PC-3 (cell line): ENCODE data around the gene BACE2. TPM values are rescaled to one million over a fixed set of nuclear protein-coding genes. Genes with fewer than 3 reads are reported as not detected.

Experiments
- ATAC-seq: fragments of 200-7000 bp; cut with Tn5 transposase; 2 replicates; pipeline ENCODE4 v1.9.1; 2020; ENCODE audit warnings: mild to moderate bottlenecking, moderate library complexity
- BruUV-seq: library from RNA; stranded (reverse); fragments of 400-500 nt; replicated peaks from 2 replicates; lab custom pipeline; 2021; lab: Mats Ljungman, UMichigan
- CTCF ChIA-PET: fragments of 300-600 bp; sonication (Branson Sonifier 250); formaldehyde crosslinking; loops from one replicate; lab custom pipeline; 2022; ENCODE audit warnings: antibody characterized with exemption; lab: Charles Lee
- POLR2A ChIA-PET: fragments of 300-600 bp; sonication (Branson Sonifier 250); formaldehyde crosslinking; loops from one replicate; lab custom pipeline; 2022; ENCODE audit warnings: antibody characterized with exemption; ENCODE audit not compliant: unreplicated experiment; lab: Charles Lee
- DNase-seq: peaks from one replicate; pipeline ENCODE4 v3.0.0-alpha.2; 2015
- H2AFZ ChIP-seq: fragments of 300-600 bp; sonication (generic); 2 replicates; pipeline ENCODE4 v1.6.0; 2016; ENCODE audit warnings: antibody characterized with exemption, low read length
- H3F3A ChIP-seq: fragments of 300-600 bp; sonication (generic); one replicate; pipeline ENCODE4 v1.6.0; 2017; ENCODE audit warnings: antibody characterized with exemption, low read length, control low read depth, mild to moderate bottlenecking; ENCODE audit not compliant: unreplicated experiment
- H3K27ac ChIP-seq: fragments of 300-600 bp; sonication (generic); 2 replicates; pipeline ENCODE4 v1.5.1; 2016; ENCODE audit warnings: mild to moderate bottlenecking, low read length
- H3K27me3 ChIP-seq: fragments of 300-600 bp; sonication (generic); 2 replicates; pipeline ENCODE4 v1.6.1; 2016; ENCODE audit warnings: low read length, mixed read lengths
- H3K36me3 ChIP-seq: fragments of 300-600 bp; sonication (generic); 2 replicates; pipeline ENCODE4 v1.6.1; 2016; ENCODE audit warnings: low read depth, mixed run types, low read length, mixed read lengths
- H3K4me1 ChIP-seq: fragments of 300-600 bp; sonication (generic); 2 replicates; pipeline ENCODE4 v1.5.1; 2016; ENCODE audit warnings: low read length; ENCODE audit not compliant: insufficient read depth
- H3K4me2 ChIP-seq: fragments of 300-600 bp; sonication (generic); 2 replicates; pipeline ENCODE4 v1.6.0; 2016; ENCODE audit warnings: low read length
- H3K4me3 ChIP-seq: fragments of 300-600 bp; sonication (generic); 2 replicates; pipeline ENCODE4 v1.5.1; 2016; ENCODE audit warnings: mild to moderate bottlenecking, low read length, mixed read lengths
- H3K79me2 ChIP-seq: fragments of 300-600 bp; sonication (generic); 2 replicates; pipeline ENCODE4 v1.6.1; 2017; ENCODE audit warnings: low read length, mixed read lengths
- H3K9ac ChIP-seq: fragments of 300-600 bp; sonication (generic); 2 replicates; pipeline ENCODE4 v1.6.0; 2016; ENCODE audit warnings: mild to moderate bottlenecking, low read length
- H3K9me2 ChIP-seq: fragments of 300-600 bp; sonication (generic); replicated peaks from 2 replicates; pipeline ENCODE4 v1.6.1; 2016; ENCODE audit warnings: mixed run types, low read length, mixed read lengths
- H3K9me3 ChIP-seq: fragments of 300-600 bp; sonication (generic); 2 replicates; pipeline ENCODE4 v1.6.1; 2016; ENCODE audit warnings: low read length, mixed read lengths
- H4K20me1 ChIP-seq: fragments of 300-600 bp; sonication (generic); 2 replicates; pipeline ENCODE4 v1.6.1; 2016; ENCODE audit warnings: low read length, mixed read lengths
- EZH2 ChIP-seq: fragments of 300-600 bp; sonication (generic); IDR thresholded peaks from one replicate; pipeline ENCODE4 v1.6.1; 2017; ENCODE audit warnings: antibody characterized with exemption, mild to moderate bottlenecking, low read length; ENCODE audit not compliant: unreplicated experiment
- EZH2phosphoT487 ChIP-seq: fragments of 300-600 bp; sonication (generic); IDR thresholded peaks from 2 replicates; pipeline ENCODE4 v1.6.1; 2018; ENCODE audit warnings: mild to moderate bottlenecking, antibody characterized with exemption, low read length, borderline replicate concordance
- intact Hi-C: fragments of 100-400 bp; cut with micrococcal nuclease; formaldehyde crosslinking; loops from 2 replicates; pipeline ENCODE4 v1.9.0; 2023
- total RNA-seq: library from RNA; depleted of rRNA; stranded (reverse); fragments of >200 nt; gene quantifications from 2 replicates; pipeline ENCODE4 v1.2.3, GENCODE V29; 2014
- TF ChIP-seq, protein P1 (sequence below): fragments of 300-600 bp; sonication (generic); conservative IDR thresholded peaks from 2 replicates; pipeline ENCODE4 v1.5.1; 2017; ENCODE audit warnings: antibody characterized with exemption, low read depth, mild to moderate bottlenecking, low read length

Gene BACE2
- total RNA-seq, 1 experiment from 2014 or later, result 89.2 TPM

DNA sequence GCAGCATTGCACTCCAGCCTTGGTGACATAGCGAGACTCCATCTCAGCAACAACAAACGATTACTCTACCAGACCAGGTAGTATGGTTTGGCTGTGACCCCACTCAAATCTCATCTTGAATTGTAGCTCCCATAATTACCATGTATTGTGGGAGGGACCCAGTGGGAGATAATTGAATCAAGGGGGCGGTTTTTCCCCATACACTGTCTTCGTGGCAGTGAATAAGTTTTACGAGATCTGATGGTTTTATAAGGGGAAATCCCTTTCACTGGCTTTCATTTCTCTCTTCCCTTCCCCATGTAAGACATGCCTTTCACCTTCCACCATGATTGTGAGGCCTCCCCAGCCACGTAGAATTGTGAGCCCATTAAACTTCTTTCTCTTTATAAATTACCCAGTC is 66.0 kb downstream of the BACE2 start:
- Histone ChIP-seq H3K79me2 (no peaks in the 10 kb centered on the region), H3K36me3 (peaks cover 10% of the 10 kb centered on the region), H3K9ac (no peak overlapping the region), H3K4me3 (no peak overlapping the region), H3K4me1 (no peaks in the 10 kb centered on the region), H4K20me1 (no peaks in the 10 kb centered on the region), H2AFZ (no peak overlapping the region), H3K27ac (no peak overlapping the region), H3K9me2 (no peaks in the 10 kb centered on the region), H3F3A (no peaks in the 10 kb centered on the region), H3K9me3 (no peaks in the 10 kb centered on the region), H3K27me3 (no peaks in the 10 kb centered on the region), H3K4me2 (no peak overlapping the region)
- CTCF ChIA-PET, result no interaction called here
- no peak for ATAC-seq
- POLR2A ChIA-PET, result no interaction called here
- TF ChIP-seq EZH2 (no peak), EZH2phosphoT487 (no peak)
- TF ChIP-seq, protein P1, sequence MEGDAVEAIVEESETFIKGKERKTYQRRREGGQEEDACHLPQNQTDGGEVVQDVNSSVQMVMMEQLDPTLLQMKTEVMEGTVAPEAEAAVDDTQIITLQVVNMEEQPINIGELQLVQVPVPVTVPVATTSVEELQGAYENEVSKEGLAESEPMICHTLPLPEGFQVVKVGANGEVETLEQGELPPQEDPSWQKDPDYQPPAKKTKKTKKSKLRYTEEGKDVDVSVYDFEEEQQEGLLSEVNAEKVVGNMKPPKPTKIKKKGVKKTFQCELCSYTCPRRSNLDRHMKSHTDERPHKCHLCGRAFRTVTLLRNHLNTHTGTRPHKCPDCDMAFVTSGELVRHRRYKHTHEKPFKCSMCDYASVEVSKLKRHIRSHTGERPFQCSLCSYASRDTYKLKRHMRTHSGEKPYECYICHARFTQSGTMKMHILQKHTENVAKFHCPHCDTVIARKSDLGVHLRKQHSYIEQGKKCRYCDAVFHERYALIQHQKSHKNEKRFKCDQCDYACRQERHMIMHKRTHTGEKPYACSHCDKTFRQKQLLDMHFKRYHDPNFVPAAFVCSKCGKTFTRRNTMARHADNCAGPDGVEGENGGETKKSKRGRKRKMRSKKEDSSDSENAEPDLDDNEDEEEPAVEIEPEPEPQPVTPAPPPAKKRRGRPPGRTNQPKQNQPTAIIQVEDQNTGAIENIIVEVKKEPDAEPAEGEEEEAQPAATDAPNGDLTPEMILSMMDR, result no peak
- DNase-seq, result no peak
- intact Hi-C loops, result no loop called here
- no TSS peak for BruUV-seq

DNA sequence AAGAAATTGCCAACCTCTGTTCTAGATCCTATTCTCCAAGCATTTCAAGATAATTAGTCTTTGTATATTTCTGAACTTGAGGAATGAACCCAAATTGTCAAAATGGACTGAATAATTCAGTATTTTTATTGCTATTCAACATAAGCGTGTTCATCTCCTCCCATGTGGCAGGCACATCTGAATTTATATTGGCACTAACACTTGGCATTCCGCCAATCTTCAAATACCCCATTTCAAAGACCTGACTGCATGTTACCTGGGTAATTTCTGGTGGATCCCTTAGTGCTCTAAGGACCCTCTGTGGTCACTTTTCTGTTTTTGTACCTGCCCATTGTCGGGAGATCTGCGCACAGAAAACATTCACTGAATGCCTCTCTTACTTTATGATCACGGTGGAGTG is 66.6 kb downstream of the BACE2 start:
- Histone ChIP-seq H3K4me1 (no peaks in the 10 kb centered on the region), H3K4me3 (no peak overlapping the region), H4K20me1 (no peaks in the 10 kb centered on the region), H3K9ac (no peak overlapping the region), H3K9me2 (no peaks in the 10 kb centered on the region), H3K27ac (no peak overlapping the region), H3K4me2 (no peak overlapping the region), H2AFZ (no peak overlapping the region), H3K27me3 (no peaks in the 10 kb centered on the region), H3F3A (no peaks in the 10 kb centered on the region), H3K9me3 (no peaks in the 10 kb centered on the region), H3K79me2 (no peaks in the 10 kb centered on the region), H3K36me3 (peaks cover 10% of the 10 kb centered on the region)
- no peak for DNase-seq
- intact Hi-C loops, result no loop called here
- CTCF ChIA-PET, result no interaction called here
- no peak for ATAC-seq
- TF ChIP-seq EZH2phosphoT487, result no peak
- TF ChIP-seq, protein P1, result no peak
- TF ChIP-seq EZH2, result no peak
- POLR2A ChIA-PET, result no interaction called here
- no TSS peak for BruUV-seq

DNA sequence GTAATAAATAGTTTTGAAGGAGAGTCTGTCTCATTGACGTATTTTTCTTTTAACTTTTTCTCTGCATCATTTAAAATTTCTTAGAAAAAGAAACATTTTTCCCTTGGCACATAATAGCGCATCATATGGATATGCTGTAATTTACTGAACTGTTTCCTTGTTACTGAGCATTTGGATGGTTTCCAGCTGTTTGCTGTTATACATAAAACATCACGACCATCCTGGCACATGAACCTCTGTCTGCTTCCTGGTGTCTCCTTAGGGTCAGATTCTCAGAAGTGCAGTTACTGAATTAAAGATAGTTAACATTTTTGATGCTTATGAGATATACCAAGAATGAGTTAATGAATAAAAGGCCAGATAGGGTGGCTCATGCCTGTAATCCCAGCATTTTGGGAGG is 67.2 kb downstream of the BACE2 start:
- TF ChIP-seq EZH2 (no peak), EZH2phosphoT487 (no peak)
- TF ChIP-seq, protein P1, result no peak
- Histone ChIP-seq H3K79me2 (no peaks in the 10 kb centered on the region), H3K36me3 (peaks cover 10% of the 10 kb centered on the region), H3K9ac (no peak overlapping the region), H3K9me3 (no peaks in the 10 kb centered on the region), H3K4me3 (no peak overlapping the region), H3K27ac (no peak overlapping the region), H4K20me1 (no peaks in the 10 kb centered on the region), H3K27me3 (no peaks in the 10 kb centered on the region), H2AFZ (no peak overlapping the region), H3K4me2 (no peak overlapping the region), H3F3A (no peaks in the 10 kb centered on the region), H3K9me2 (no peaks in the 10 kb centered on the region), H3K4me1 (no peaks in the 10 kb centered on the region)
- ATAC-seq (no peak), DNase-seq (no peak)
- intact Hi-C loops, result no loop called here
- no TSS peak for BruUV-seq
- POLR2A ChIA-PET, result no interaction called here
- CTCF ChIA-PET, result no interaction called here
